HFFc6 (cell line): ENCODE measurements around the gene RAPGEF5. TPM values are rescaled to one million over a fixed set of nuclear protein-coding genes. Genes with fewer than 3 reads are reported as not detected.

Experiments used
- DNase-seq: peaks from one replicate; pipeline ENCODE4 v3.0.0-alpha.2; 2018
- H3K27ac Mint-ChIP-seq: 2 replicates; pipeline ENCODE4 v1.8.0; 2020; ENCODE audit warnings: mild to moderate bottlenecking, mixed read lengths
- H3K27me3 Mint-ChIP-seq: 2 replicates; pipeline ENCODE4 v1.8.0; 2021; ENCODE audit warnings: mild to moderate bottlenecking, moderate library complexity, mixed read lengths; ENCODE audit not compliant: insufficient read depth
- H3K36me3 Mint-ChIP-seq: 2 replicates; pipeline ENCODE4 v1.8.0; 2021; ENCODE audit warnings: low read depth, mixed read lengths
- H3K4me1 Mint-ChIP-seq: 2 replicates; pipeline ENCODE4 v1.8.0; 2020; ENCODE audit warnings: low read depth, mixed read lengths
- H3K4me3 Mint-ChIP-seq: 2 replicates; pipeline ENCODE4 v1.8.0; 2020; ENCODE audit warnings: mild to moderate bottlenecking, moderate library complexity, mixed read lengths
- H3K9me3 Mint-ChIP-seq: 2 replicates; pipeline ENCODE4 v1.8.0; 2020; ENCODE audit warnings: mild to moderate bottlenecking, mixed read lengths
- CTCF ChIP-seq: fragments of 200-600 bp; sonication (generic); IDR thresholded peaks from 2 replicates; pipeline ENCODE4 v1.5.0; 2021; ENCODE audit warnings: antibody characterized with exemption, mild to moderate bottlenecking
- total RNA-seq, 6 experiments: library from RNA; stranded (reverse); fragmentation: NEBNext Ultra II Directional; extraction: Animal tissue kit (Norgen Biotek cat#: 25700); gene quantifications; 2 replicates in 1 of 6; 3 replicates in 5 of 6; pipeline ENCODE4 v1.2.3, GENCODE V29; 2021

The RAPGEF5 gene
- total RNA-seq, 6 experiments from 2014 or later, result 0.33 to 2.4 (median 1.3) TPM

- Mint-ChIP-seq H3K36me3 (peaks cover 5% of the 10 kb centered on the region; the same call in 1 of the 2 replicates), H3K27me3 (peaks cover 2% of the 10 kb centered on the region), H3K9me3 (no peaks in the 10 kb centered on the region), H3K4me3 (peak overlapping the region; percentile 60), H3K27ac (peak overlapping the region; percentile 62), H3K4me1 (peaks cover 67% of the 10 kb centered on the region)
- DNase-seq, result peak; percentile 57
- TF ChIP-seq CTCF, result no peak
Observed at GRCh38 chr7:22137466-22137865, 219.5 kb downstream of the RAPGEF5 start.

GRCh38 chr7:22137026-22137425, 219.9 kb downstream of the RAPGEF5 start:
- Mint-ChIP-seq H3K27ac (peak overlapping the region; percentile 62), H3K4me1 (peaks cover 62% of the 10 kb centered on the region), H3K36me3 (peaks cover 5% of the 10 kb centered on the region; the same call in 1 of the 2 replicates), H3K4me3 (peak overlapping the region; percentile 60), H3K9me3 (no peaks in the 10 kb centered on the region), H3K27me3 (peaks cover 2% of the 10 kb centered on the region)
- DNase-seq, result peak; percentile 62
- TF ChIP-seq CTCF, result no peak

GRCh38 chr7:22129819-22130580, 227.0 kb downstream of the RAPGEF5 start:
- no peak overlapping the region for H3K27ac Mint-ChIP-seq
- peaks cover 48% of the 10 kb centered on the region for H3K4me1 Mint-ChIP-seq
- H3K4me3 Mint-ChIP-seq, result no peak overlapping the region
- no peaks in the 10 kb centered on the region; the same call in 1 of the 2 replicates for H3K36me3 Mint-ChIP-seq
- no peak for TF ChIP-seq CTCF
- peaks cover 3% of the 10 kb centered on the region for H3K27me3 Mint-ChIP-seq
- H3K9me3 Mint-ChIP-seq, result no peaks in the 10 kb centered on the region
- DNase-seq, result no peak

- no peak overlapping the region for H3K4me3 Mint-ChIP-seq
- peaks cover 3% of the 10 kb centered on the region for H3K27me3 Mint-ChIP-seq
- no peaks in the 10 kb centered on the region for H3K9me3 Mint-ChIP-seq
- no peak for DNase-seq
- TF ChIP-seq CTCF, result no peak
- no peak overlapping the region for H3K27ac Mint-ChIP-seq
- peaks cover 48% of the 10 kb centered on the region for H3K4me1 Mint-ChIP-seq
- H3K36me3 Mint-ChIP-seq, result no peaks in the 10 kb centered on the region; the same call in 1 of the 2 replicates
Observed at GRCh38 chr7:22129166-22129565, 227.8 kb downstream of the RAPGEF5 start.

GRCh38 chr7:22128528-22128920, 228.4 kb downstream of the RAPGEF5 start:
- peaks cover 44% of the 10 kb centered on the region for H3K4me1 Mint-ChIP-seq
- H3K27ac Mint-ChIP-seq, result no peak overlapping the region
- no peaks in the 10 kb centered on the region; the same call in 1 of the 2 replicates for H3K36me3 Mint-ChIP-seq
- peaks cover 3% of the 10 kb centered on the region for H3K27me3 Mint-ChIP-seq
- TF ChIP-seq CTCF, result no peak
- H3K4me3 Mint-ChIP-seq, result no peak overlapping the region
- H3K9me3 Mint-ChIP-seq, result no peaks in the 10 kb centered on the region
- no peak for DNase-seq
